ENCODE data around the gene EXOC6B.

Gene EXOC6B

DNA sequence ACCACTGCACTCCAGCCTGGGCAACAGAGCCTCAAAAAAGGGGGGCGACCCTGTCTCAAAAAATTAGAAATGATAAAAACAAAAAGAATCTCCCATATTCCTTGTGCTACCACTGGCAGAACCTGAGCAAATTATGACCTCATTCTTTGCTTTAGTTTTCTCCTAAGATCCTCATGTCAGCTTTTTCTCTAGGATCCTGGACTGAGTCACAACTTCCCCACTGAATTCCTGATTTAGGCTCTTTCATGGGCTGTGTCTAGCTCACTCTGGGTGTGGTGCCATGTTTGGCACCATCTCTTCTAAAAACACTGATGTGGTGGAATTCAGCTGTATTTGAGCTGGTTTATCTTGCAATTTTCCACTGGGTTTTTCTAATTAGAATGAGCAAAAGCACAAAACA, 37.1 kb downstream of the EXOC6B start:
- no peak for DNase-seq

DNA sequence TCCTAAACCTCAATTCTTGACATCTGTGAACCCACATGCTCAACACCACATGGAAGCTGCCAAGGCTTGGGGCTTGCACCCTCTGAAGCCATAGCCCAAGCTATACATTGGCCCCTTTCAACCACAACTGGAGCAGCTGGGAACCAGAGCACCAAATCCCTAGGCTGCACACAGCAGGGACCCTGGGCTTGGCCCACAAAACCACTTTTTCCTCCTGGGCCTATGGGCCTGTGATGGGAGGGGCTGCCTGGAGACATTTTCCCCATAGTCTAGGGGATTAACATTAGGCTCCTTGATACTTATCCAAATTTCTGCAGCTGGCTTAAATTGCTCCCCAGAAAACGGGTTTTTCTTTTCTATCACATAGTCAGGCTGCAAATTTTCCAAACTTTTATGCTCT, 40.3 kb downstream of the EXOC6B start:
- DNase-seq: no peak

GRCh38 chr2:72782520-72782919, 43.3 kb downstream of the EXOC6B start:
- DNase-seq: no peak

DNA sequence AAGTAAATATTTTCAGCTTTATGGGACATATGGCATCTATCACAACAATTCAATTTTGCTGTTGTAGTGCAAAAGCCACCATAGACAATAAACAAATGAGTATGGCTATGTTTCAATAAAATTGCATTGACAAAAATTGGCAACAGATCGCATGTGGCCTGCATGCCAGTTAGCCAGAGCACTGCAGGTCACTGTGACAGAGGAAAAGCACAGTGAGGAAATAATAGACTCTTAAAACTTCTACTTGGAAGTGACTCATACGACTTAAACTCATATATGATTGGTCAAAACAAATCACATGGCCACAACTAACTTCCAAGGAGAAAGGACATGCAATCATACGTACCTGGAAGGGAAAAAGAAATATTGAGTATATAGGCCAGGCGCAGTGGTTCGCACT, 44.4 kb downstream of the EXOC6B start:
- DNase-seq: no peak

- DNase-seq: no peak
Observed at GRCh38 chr2:72780477-72780876, 45.4 kb downstream of the EXOC6B start.

DNA sequence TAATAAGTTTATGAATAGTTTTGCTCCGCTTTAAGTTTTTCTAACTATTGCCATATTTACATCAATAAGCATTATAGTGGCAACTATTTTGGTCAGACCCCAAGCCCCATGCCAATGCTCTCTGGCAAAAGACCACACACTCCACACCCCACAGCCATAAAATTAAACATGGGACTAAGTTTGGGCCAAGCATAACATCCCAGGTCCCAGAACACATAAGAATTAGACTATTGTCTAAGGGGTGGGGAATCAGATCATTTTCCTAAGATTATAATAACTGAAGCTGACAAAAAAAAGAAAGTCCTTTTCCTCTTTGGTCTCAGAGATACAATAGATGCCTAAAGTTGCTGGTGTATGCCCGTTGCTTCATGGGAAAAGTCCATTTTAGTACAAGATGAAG, 46.3 kb downstream of the EXOC6B start:
- no peak for DNase-seq

- DNase-seq: peak; percentile 9
Observed at GRCh38 chr2:72778410-72778809, 47.4 kb downstream of the EXOC6B start.

DNA sequence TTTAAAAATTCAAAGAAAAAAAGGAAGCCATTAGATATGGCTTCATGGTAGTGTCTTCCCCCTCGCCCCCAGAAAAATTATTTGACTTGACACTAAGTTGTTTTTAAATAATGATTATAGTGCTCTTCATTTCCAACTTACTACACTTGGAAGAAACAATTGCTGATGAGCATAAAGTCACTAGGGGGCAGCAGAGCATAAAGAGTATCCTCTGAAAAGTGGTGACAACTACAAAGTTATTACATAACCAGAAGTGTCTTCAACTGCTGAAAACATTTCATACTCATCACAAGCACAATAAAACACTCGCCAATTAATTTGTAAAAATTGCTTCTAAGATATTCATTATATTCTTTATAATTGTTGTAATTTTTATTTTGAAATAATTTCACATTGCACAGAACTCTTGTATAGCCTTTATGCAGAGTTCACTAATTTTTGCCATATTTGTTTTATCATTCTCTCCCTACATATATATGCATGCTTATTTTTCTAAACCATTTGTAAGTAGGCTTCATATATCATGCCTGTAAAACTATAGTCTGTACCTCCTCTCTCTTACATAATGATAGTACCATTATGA, 54.9 kb downstream of the EXOC6B start:
- DNase-seq: peak; percentile 75

- no peak for DNase-seq
Observed at GRCh38 chr2:72765997-72766609, 59.7 kb downstream of the EXOC6B start.

GRCh38 chr2:72762276-72762675, 63.6 kb downstream of the EXOC6B start:
- DNase-seq: no peak

- DNase-seq: no peak
Observed at GRCh38 chr2:72759755-72760154, 66.1 kb downstream of the EXOC6B start.

- DNase-seq: no peak
Observed at GRCh38 chr2:72757177-72757775, 68.6 kb downstream of the EXOC6B start.

GRCh38 chr2:72755647-72756423, 70.0 kb downstream of the EXOC6B start:
- DNase-seq: no peak

GRCh38 chr2:72754628-72755320, 71.1 kb downstream of the EXOC6B start:
- no peak for DNase-seq

DNA sequence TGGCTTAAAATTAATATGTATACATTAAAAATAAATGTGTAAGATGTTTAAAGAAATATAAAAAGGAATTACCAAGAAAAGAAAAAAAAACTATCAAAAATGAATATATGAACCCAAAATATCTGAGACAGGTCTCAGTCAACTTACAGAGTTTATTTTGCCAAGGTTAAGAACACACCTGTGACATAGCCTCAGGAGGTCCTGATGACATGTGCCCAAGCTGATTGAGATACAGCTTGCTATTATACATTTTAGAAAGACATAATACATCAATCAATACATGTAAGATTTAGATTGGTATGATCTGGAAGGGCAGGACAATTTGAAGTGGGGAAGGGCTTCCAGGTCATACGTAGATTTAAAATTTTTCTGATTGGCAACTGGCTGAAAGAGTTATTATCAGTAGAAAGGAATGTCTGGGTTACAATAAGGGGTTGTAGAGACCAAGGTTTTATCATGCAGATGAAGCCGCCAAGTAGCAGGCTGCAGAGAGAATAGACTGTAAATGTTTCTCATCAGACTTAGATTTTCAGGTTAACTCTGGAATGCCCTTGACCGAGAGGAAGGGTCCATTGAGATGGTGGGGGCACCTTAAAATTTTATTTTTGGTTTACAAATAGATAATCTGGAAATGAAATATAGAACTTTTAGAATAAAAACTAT, 74.7 kb downstream of the EXOC6B start:
- no peak for DNase-seq

DNA sequence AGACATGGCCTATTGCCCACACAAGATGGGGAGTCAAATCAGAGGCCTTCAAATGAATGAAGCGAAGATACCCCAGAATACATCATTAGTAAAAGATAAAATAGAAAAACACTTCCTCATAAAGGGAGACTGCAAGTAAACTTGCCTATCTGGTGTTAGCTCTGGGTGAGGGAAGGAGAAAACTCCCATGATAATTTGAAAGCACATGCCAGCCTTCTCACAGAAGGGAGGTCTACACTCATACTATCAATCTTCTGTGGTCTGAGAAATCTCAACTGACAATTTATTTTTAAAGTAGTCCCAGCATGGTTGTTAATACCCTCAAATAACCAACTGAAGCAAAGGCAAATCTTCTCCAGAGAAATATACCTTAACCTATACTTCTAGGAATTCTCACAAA, 75.4 kb downstream of the EXOC6B start:
- DNase-seq: no peak

DNA sequence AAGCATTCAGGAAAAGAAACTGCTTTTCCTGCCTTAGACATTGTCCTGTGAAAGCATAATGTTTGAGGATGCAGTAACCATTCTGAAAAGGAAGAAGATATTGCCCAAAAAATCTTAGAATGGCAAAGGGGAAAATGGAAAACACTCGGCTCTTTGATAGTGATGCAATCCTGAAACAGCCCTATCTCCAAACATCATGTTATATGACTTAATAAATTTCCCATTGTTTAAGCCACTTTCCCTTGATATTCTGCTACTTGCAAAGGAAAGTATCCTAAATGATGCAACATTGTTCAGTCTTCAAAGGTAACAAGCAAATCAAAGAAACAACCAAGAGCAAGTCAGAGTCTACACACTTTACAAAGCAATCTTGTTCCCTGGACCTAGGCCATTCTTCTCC, 78.5 kb downstream of the EXOC6B start:
- no peak for DNase-seq

GRCh38 chr2:72745679-72746368, 80.0 kb downstream of the EXOC6B start:
- DNase-seq: peak; percentile 51

- no peak for DNase-seq
Observed at GRCh38 chr2:72744049-72744448, 81.8 kb downstream of the EXOC6B start.

DNA sequence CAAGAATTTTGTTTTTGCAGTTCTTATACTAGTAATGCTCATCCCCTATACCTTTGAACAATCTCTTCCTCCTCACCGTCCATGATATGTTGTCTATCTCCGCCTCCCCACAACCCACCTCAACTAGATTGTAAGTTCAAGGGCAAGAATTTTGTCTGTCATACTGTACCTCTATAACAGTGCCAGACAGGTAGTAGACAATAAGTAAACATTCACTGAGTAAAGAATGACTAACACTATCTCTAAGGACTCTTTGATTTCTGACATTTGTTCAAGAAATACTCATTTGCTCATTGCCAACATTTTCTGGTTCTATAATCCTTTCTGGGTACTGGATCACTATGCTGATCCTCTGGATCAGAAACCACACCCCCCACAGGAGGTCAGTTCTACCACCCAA, 82.4 kb downstream of the EXOC6B start:
- DNase-seq: no peak

- no peak for DNase-seq
Observed at GRCh38 chr2:72738096-72738495, 87.7 kb downstream of the EXOC6B start.

DNA sequence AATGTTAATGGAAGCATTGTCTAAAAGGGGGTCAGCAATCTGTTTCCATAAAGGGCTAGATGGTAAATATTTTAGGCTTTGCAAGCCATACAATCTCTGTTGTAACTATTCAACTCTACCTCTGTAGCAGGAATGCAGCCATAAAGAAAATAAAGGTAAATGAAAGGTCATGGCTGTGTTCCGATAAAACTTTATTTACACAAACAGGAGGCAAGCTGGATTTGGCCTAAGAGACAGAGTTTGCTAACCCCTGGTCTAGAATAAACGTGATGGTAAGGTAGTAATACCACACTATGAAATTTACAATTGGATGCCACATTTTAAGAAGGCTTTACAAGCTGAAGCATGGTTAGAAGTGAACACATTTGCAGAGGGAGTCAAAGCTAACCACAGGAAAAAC, 91.4 kb downstream of the EXOC6B start:
- no peak for DNase-seq
